HG03175 (cell line): Measurements from ENCODE around the gene MTFMT.
"Not testable (repeated sequence)": the region's sequence is repeated elsewhere in the genome, so short reads cannot be mapped to it uniquely, and the experiment has no call there.

Source experiments
- ATAC-seq: cut with Tn5 transposase; IDR thresholded peaks from one replicate; pipeline ENCODE4 v1.9.1; 2021; ENCODE audit warnings: mild to moderate bottlenecking, moderate library complexity; ENCODE audit not compliant: unreplicated experiment

MTFMT gene

DNA sequence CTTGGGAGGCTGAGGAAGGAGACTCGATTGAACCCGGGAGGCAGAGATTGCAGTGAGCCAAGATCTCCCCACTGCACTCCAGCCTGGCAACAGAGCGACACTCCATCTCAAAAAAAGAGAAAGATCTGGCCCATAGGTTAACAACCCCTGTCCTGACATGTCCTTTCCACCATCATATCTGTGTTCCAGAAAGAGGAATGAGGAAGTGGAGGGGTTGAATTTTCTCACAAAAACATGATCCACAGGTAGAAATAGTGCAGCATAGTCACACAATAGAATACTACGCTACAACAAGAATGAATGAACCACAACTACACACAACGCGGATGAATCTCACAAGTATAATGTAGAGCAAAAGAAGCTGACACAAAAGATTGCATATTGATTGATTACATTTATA, 11.0 kb upstream of the MTFMT start:
- no peak for ATAC-seq

DNA sequence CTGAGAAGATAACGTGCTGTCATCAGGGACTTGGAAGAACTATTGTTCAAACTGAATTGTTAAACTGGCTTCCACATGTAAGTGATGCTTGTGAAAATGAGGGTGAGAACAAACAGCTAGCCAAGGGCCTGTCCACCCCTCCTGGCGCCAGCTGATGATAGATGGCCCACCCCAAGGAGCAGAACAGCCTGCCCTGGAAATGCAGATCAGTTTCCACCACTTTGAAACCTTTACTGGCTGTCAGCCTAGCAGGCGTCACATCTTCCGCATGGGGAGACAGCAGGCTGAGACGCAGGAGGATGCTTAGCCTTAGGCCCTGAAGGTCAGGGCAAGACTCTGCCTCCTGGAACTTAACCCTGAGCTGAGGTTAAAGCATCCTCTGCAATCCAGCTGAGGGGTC, 9.4 kb upstream of the MTFMT start:
- no peak for ATAC-seq

DNA sequence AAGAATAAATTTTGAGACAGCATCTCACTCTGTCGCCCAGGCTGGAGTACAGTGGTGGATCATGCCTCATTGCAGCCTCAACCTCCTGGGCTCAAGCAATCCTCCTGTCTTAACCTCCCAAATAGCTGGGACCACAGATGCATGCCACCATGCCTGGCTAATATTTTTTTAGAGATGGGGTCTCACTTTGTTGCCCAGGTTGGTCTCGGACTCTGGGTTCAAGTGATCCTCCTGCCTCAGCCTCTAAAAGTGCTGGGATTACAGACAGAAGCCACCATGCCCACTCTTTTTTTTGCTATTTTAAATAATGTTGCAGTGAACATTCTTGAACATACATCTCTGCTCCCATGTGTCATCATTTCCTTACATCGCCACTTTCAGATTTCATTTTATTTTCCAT, 9.0 kb upstream of the MTFMT start:
- no peak for ATAC-seq

GRCh38 chr15:65037309-65037708, 7.9 kb upstream of the MTFMT start:
- ATAC-seq: no peak

- ATAC-seq: no peak
These were observed 5.3 kb upstream of the MTFMT start for GRCh38 chr15:65034719-65035118.

- ATAC-seq: no peak
These were observed 4.3 kb upstream of the MTFMT start for GRCh38 chr15:65033659-65034269.

GRCh38 chr15:65032801-65033537, 3.5 kb upstream of the MTFMT start:
- no peak for ATAC-seq

- ATAC-seq: no peak
These were observed 333 bp upstream of the MTFMT start for GRCh38 chr15:65029736-65030208.

- ATAC-seq: no peak
These were observed 1.1 kb downstream of the MTFMT start for GRCh38 chr15:65028338-65028737.

GRCh38 chr15:65027593-65027992, 1.8 kb downstream of the MTFMT start:
- ATAC-seq: no peak

- ATAC-seq: no peak
These were observed 2.7 kb downstream of the MTFMT start for GRCh38 chr15:65026756-65027155.

DNA sequence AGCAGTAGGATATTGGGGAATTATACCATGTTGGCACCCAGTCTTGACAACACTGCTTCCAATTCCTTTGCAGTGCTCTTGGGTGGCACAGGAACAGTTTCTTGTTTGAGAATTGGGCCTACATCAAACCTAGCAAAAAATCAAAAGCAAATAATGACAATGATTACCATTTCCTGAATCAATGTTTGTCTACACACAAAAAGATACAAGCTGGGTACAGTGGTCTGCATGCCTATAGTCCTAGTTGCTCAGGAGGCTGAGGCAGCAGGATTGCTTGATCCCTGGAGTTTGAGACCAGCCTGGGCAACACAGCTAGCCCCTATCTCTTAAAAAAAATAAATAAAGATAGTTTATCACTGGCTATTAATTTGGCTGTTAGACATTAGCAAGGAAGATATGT, 8.0 kb downstream of the MTFMT start:
- ATAC-seq: no peak

DNA sequence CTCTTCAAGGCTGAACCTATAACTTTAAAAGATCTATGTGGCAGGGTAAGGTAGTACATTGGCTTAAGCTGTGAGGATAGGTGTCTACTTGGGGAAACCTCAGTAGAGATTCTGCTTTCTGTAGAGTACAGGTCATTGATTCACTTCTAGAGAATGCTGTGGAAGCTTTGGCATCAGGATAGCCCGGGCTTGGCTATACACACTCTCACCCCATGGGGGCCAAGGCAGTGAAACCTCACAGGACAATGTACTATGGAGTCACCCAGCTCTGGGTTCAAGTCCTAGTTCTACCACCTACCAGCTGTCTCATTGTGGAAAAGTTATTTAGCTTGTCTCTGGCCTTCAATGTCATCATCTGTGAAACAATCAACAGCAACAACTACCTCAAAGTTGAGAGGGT, 9.0 kb downstream of the MTFMT start:
- no peak for ATAC-seq

- not testable (repeated sequence) for ATAC-seq
These were observed 18.2 kb downstream of the MTFMT start for GRCh38 chr15:65011198-65011597.

- no peak for ATAC-seq
These were observed 20.5 kb downstream of the MTFMT start for GRCh38 chr15:65008983-65009382.

GRCh38 chr15:65006876-65007275, 22.6 kb downstream of the MTFMT start:
- ATAC-seq: no peak

- ATAC-seq: no peak
These were observed 24.4 kb downstream of the MTFMT start for GRCh38 chr15:65004993-65005392.

- no peak for ATAC-seq
These were observed 31.6 kb downstream of the MTFMT start for GRCh38 chr15:64997745-64998375.

- no peak for ATAC-seq
These were observed 32.4 kb downstream of the MTFMT start for GRCh38 chr15:64997066-64997465.

GRCh38 chr15:64993290-64993689, 36.1 kb downstream of the MTFMT start:
- ATAC-seq: no peak

DNA sequence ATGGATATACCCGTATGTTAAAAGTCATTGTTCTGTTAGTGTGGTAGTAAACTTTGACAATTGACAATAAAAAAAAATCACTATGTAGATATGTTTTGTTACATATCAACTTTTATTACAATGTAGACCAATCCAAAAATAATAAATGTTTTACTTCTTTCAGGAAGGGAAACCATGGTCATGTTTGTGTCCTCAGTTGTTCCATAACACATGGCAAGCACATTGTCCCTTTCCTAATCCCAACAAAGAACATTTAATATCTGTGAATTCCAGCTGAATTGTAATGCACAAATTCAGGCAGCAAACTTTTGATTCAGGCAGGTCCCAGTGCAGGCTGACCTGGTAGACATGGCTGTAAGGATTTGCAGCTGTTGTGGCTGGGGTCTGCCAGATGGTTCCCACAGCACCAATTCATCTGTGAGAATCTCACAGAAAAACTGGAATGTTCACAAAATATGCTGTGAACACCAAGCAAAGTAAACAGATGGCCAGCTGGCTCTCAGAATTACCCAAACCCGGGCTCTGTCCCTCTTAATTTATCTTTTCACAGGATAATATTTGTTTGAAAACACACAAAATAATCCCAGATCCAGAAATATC, 37.8 kb downstream of the MTFMT start:
- no peak for ATAC-seq

GRCh38 chr15:64990168-64990470, 39.3 kb downstream of the MTFMT start:
- no peak for ATAC-seq
